Activated naive CD8-positive, alpha-beta T cell treated with anti-CD3 and anti-CD28 coated beads, Interleukin-2, amount 50 U/mL, for 24 hours (primary cell): ENCODE data around the gene MAP1LC3C.
"Not testable (repeated sequence)": the region's sequence is repeated elsewhere in the genome, so short reads cannot be mapped to it uniquely, and the experiment has no call there.

Experiments used
- ATAC-seq: fragments of 150-1000 bp; cut with Tn5 transposase; one replicate; pipeline ENCODE4 v1.10.0; 2021
- DNase-seq: peaks from one replicate; pipeline ENCODE4 v3.0.0; 2021
- H3K27ac Mint-ChIP-seq: one replicate; pipeline ENCODE4 v1.8.0; 2021; ENCODE audit warnings: mild to moderate bottlenecking, mixed read lengths
- H3K27me3 Mint-ChIP-seq: one replicate; pipeline ENCODE4 v1.8.0; 2021; ENCODE audit warnings: mixed read lengths
- H3K36me3 Mint-ChIP-seq: one replicate; pipeline ENCODE4 v1.8.0; 2021; ENCODE audit warnings: low read depth, mixed read lengths
- H3K4me1 Mint-ChIP-seq: one replicate; pipeline ENCODE4 v1.8.0; 2021; ENCODE audit warnings: mixed read lengths
- H3K4me3 Mint-ChIP-seq: one replicate; pipeline ENCODE4 v1.8.0; 2021; ENCODE audit warnings: mild to moderate bottlenecking, moderate library complexity, mixed read lengths
- H3K9me3 Mint-ChIP-seq: one replicate; pipeline ENCODE4 v1.8.0; 2021; ENCODE audit warnings: mixed read lengths

MAP1LC3C gene

DNA sequence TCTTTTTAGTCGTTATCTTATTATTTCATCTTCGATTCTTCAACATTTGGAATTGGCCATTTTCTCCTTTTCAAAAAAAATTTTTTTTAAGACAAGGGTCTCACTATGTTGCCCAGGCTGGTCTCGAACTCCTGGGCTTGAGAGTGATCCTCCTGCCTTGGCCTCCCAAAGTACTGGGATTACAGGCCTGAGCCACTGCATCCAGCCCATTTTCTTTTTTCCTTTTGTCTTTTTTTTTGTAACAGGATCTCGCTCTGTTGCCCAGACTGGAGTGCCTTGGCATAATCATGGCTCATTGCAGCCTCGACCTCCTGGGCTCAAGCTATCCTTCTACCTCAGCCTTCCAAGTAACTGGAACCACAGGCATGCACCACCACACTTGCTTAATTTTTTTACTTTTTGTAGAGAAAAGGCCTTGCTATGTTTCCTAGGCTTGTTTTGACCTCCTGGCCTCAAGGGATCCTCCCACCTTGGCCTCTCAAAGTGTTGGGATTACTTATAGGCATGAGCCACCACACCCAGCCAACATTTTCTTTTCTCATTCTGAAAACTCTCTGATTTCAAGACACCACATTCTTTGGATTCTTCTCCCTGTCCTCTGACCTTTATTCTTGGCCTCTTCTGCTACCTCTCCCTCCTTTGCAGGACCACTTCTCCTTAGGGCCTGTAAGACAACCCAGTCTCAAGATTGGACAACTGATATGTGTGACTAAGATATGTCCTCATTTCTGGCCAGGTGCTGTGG is 6.0 kb upstream of the MAP1LC3C start:
- peaks cover 5% of the 10 kb centered on the region for H3K27me3 Mint-ChIP-seq
- no peak overlapping the region for H3K4me3 Mint-ChIP-seq
- no peaks in the 10 kb centered on the region for H3K9me3 Mint-ChIP-seq
- no peak for DNase-seq
- ATAC-seq = no peak
- H3K36me3 Mint-ChIP-seq = no peaks in the 10 kb centered on the region
- no peak overlapping the region for H3K27ac Mint-ChIP-seq
- H3K4me1 Mint-ChIP-seq = no peaks in the 10 kb centered on the region

DNA sequence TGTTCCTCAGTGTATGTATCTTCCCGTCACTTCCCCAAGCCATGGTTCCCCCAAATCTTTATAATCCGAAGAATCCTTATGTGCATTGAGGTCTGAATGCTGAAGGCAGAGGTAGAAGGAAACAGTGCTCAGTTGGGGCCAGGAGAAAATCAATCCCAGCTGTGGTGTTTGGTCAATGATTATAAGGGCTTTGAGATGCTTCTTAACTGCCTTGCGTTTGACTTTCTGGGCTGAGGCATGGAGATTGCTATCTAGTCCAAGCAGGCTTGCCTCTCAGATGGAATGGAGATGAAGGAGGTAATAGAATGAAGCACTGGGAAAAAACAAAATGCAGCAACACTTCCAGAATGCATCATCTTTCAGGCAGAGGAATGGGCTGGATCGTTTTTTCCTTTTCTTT is 3.6 kb upstream of the MAP1LC3C start:
- no peak overlapping the region for H3K27ac Mint-ChIP-seq
- H3K9me3 Mint-ChIP-seq = no peaks in the 10 kb centered on the region
- H3K4me3 Mint-ChIP-seq = no peak overlapping the region
- H3K4me1 Mint-ChIP-seq = peaks cover 4% of the 10 kb centered on the region
- H3K27me3 Mint-ChIP-seq = peaks cover 2% of the 10 kb centered on the region
- DNase-seq (no peak), ATAC-seq (no peak)
- H3K36me3 Mint-ChIP-seq = no peaks in the 10 kb centered on the region

DNA sequence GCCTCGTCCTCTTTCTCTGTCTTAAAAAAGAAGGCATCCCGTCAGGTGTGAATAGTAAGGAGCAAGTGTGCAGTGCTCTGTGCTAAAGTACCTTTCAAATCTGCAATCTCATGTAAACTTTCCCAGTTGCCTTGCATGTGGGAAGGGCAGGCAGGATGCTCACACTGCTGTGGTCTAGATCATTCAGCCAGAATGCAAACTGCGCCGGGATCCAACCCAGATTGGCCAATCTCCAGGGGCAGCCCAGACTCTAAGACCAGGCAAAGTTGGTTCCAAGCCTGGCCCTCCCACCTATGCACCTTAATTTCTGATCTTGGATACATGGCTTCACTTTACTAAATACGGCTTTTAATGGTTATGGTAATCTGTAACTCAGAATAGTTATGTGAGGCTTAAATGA is 3.2 kb upstream of the MAP1LC3C start:
- ATAC-seq (no peak), DNase-seq (no peak)
- Mint-ChIP-seq H3K27me3 (peaks cover 2% of the 10 kb centered on the region), H3K27ac (no peak overlapping the region), H3K4me1 (peaks cover 4% of the 10 kb centered on the region), H3K36me3 (no peaks in the 10 kb centered on the region), H3K4me3 (no peak overlapping the region), H3K9me3 (no peaks in the 10 kb centered on the region)

DNA sequence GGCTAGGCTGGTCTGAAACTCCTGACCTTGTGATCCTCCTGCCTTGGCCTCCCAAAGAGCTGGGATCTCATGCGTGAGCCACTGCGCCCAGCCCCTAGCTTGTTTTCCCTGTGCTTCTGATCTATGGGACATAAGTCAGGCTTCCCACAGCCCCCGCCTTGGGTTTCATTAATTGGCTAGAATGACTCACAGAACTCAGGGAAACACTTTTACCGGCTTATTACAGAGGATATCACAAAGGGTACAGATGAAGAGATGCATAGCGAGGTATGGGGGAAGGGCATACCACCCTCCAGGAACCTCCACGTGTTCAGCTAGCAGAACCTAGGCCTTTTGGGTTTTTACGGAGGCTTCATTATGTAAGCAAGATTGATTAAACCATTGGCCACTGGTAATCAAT is 1.5 kb upstream of the MAP1LC3C start:
- Mint-ChIP-seq H3K9me3 (no peaks in the 10 kb centered on the region), H3K4me3 (no peak overlapping the region), H3K4me1 (peaks cover 4% of the 10 kb centered on the region), H3K36me3 (no peaks in the 10 kb centered on the region), H3K27me3 (peaks cover 5% of the 10 kb centered on the region), H3K27ac (no peak overlapping the region)
- DNase-seq (no peak), ATAC-seq (no peak)

DNA sequence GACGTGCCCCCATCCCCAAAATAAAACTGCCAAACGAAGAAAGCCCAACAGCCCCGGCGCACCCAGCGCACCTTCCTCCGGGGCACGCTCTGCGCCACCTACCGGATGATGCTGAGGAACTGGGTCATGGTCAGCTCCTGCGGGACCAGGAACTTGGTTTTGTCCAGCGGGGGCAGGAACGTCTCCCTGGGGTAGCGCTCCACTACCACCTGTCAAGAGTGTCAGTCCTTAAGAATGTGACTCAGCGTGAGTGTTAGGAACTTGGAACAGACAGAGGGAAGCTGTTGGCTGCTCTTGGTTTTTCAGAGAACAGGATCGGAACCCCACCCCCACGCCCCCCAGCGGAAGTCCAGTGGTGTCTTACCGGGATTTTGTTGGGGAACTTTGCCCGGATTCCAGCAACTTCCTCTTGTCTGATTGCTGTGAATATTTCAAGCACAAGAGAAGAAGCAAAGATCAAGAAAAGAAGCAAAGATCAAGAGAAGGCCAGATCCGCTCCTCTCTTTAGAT is 431 bp downstream of the MAP1LC3C start:
- ATAC-seq (peak; percentile 82), DNase-seq (peak; percentile 59)
- Mint-ChIP-seq H3K4me3 (peak overlapping the region; percentile 56), H3K27ac (no peak overlapping the region), H3K27me3 (peaks cover 8% of the 10 kb centered on the region), H3K4me1 (peaks cover 4% of the 10 kb centered on the region), H3K9me3 (no peaks in the 10 kb centered on the region), H3K36me3 (no peaks in the 10 kb centered on the region)

DNA sequence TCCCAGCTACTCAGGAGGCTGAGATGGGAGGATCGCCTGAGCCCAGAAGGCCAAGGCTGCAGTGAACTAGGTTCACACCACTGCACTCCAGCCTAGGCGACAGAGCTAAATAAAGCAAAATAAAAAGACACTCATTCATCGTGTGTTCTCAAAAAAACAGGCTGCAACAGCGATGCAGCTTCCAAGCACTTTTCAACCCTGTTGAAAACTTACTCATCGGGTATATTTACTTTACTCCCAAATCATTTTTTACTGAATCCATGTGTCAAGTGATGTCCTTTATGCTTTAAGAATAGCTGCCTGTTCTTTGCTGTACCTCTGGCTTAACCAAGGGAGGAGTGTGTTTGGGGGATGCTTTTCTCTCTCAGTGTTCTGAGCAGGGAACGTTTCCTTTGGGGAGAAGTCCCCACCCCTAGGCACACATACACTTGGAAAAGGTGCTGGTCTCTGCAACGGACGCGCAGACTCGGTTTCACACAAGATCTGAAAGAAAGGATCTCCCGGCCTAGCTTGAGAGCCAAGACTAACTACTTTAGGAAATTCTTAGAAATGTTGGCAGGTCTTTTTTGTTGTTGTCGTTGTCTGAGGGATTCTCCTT is 1.4 kb downstream of the MAP1LC3C start:
- ATAC-seq (no peak), DNase-seq (no peak)
- H3K27me3 Mint-ChIP-seq = peaks cover 10% of the 10 kb centered on the region
- H3K4me1 Mint-ChIP-seq = peaks cover 4% of the 10 kb centered on the region
- H3K9me3 Mint-ChIP-seq = no peaks in the 10 kb centered on the region
- no peak overlapping the region for H3K4me3 Mint-ChIP-seq
- no peak overlapping the region for H3K27ac Mint-ChIP-seq
- H3K36me3 Mint-ChIP-seq = no peaks in the 10 kb centered on the region

DNA sequence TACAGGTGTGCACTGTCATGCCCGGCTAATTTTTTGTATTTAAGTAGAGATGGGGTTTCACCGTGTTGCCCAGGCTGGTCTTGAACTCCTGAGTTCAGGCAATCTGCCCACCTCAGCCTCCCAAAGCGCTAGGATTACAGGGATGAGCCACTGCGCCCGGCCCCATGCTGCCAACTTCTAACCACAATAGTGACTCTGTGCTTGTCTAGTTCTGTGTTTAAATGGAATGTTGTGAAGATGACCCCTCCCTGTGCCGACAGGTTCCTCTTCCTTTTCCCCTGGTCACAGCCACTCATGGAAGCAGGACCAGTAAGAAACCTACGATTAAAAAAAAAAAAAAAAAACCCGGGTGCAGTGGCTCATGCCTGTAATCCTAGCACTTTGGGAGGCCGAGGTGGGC is 4.7 kb downstream of the MAP1LC3C start:
- peaks cover 13% of the 10 kb centered on the region for H3K27me3 Mint-ChIP-seq
- no peak overlapping the region for H3K4me3 Mint-ChIP-seq
- no peaks in the 10 kb centered on the region for H3K9me3 Mint-ChIP-seq
- H3K27ac Mint-ChIP-seq = no peak overlapping the region
- ATAC-seq (no peak), DNase-seq (no peak)
- H3K36me3 Mint-ChIP-seq = no peaks in the 10 kb centered on the region
- H3K4me1 Mint-ChIP-seq = peaks cover 4% of the 10 kb centered on the region

DNA sequence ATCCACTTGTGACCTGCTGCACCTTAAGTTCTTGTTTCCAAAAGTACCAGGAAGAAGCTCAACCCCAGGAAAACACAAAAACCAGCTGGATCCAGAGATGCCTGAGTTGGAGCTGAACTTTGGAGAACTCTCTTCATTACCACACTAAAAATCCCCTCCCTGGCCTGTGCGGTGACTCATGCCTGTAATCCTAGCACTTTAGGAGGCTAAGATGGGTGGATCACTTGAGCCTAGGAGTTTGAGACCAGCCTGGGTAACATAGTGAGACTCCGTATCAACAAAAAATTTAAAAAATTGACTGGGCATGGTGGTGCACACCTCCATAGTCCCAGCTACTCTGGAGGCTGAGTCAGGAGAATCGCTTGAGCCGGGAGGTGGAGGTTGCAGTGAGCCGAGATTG is 6.2 kb downstream of the MAP1LC3C start:
- no peaks in the 10 kb centered on the region for H3K9me3 Mint-ChIP-seq
- H3K4me1 Mint-ChIP-seq = no peaks in the 10 kb centered on the region
- H3K27ac Mint-ChIP-seq = no peak overlapping the region
- H3K4me3 Mint-ChIP-seq = no peak overlapping the region
- no peaks in the 10 kb centered on the region for H3K36me3 Mint-ChIP-seq
- ATAC-seq (no peak), DNase-seq (no peak)
- H3K27me3 Mint-ChIP-seq = peaks cover 13% of the 10 kb centered on the region

DNA sequence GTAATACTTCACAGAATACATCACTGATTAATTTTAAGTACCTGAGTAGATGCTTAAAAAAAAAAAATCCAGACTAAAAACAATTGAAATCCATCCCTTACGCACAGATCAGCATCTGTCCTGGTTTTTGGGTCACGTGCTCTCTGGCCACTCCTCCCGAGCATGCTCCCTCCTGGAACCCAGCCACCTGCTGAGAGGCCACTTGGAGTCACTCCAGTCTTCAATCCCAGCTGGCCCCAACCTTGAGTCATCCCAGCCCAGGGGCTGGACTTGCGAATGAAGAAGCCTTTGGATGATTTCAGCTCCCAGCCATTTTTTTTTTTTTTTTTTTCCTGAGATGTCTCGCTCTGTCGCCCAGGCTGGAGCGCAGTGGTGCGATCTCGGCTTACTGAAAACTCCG is 8.9 kb downstream of the MAP1LC3C start:
- Mint-ChIP-seq H3K4me3 (no peak overlapping the region), H3K36me3 (no peaks in the 10 kb centered on the region)
- no peak for DNase-seq

DNA sequence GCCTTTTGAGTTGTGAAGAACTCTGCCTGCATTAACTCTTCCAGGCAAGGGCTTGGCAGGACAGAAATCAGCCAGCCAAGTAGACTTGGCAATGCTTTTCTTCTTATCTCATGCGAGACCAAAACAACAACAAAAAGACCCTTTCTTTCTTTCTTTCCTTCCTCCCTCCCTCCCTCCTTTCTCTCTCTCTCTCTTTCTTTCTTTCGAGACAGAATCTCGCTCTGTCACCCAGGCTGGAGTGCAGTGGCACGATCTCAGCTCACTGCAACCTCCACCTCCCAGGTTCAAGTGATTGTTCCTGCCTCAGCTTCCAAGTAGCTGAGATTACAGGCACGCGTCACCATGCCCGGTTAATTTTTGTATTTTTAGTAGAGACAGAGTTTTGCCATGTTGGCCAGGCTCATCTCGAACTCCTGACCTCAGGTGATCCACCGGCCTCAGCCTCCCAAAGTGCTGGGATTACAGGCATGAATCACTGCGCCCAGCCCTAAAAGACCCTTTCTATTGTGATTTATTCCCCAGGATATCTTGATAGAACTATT is 10.4 kb downstream of the MAP1LC3C start:
- H3K4me1 Mint-ChIP-seq, DNase-seq, H3K36me3 Mint-ChIP-seq, ATAC-seq, H3K27me3 Mint-ChIP-seq, H3K4me3 Mint-ChIP-seq, H3K9me3 Mint-ChIP-seq, H3K27ac Mint-ChIP-seq: not testable (repeated sequence)

More for the DNA sequence above, 8.9 kb downstream of the MAP1LC3C start:
- ATAC-seq = no peak
- H3K27ac Mint-ChIP-seq = no peak overlapping the region
- H3K27me3 Mint-ChIP-seq = peaks cover 7% of the 10 kb centered on the region
- H3K4me1 Mint-ChIP-seq = no peaks in the 10 kb centered on the region
- no peaks in the 10 kb centered on the region for H3K9me3 Mint-ChIP-seq

DNA sequence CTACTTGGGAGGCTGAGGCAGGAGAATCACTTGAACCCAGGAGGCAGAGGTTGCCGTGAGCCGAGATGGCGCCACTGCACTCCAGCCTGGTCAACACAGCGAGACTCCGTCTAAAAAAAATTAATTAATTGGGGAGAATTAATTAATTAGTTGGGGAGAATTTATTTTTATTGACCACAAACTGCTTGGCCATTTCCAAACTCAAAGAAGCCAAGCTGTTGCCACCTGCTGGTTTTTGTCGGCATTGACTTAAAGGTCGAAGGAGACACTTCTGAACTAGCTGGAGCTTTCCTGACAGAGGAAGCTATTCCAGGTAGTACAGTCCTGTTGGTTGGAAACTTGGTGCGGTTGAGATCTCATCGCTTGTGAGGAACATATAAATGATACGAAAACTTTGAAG is 13.1 kb downstream of the MAP1LC3C start:
- no peak overlapping the region for H3K27ac Mint-ChIP-seq
- H3K4me1 Mint-ChIP-seq = no peaks in the 10 kb centered on the region
- no peak for ATAC-seq
- no peaks in the 10 kb centered on the region for H3K36me3 Mint-ChIP-seq
- DNase-seq = no peak
- H3K4me3 Mint-ChIP-seq = no peak overlapping the region
- no peaks in the 10 kb centered on the region for H3K9me3 Mint-ChIP-seq
- H3K27me3 Mint-ChIP-seq = peaks cover 6% of the 10 kb centered on the region

DNA sequence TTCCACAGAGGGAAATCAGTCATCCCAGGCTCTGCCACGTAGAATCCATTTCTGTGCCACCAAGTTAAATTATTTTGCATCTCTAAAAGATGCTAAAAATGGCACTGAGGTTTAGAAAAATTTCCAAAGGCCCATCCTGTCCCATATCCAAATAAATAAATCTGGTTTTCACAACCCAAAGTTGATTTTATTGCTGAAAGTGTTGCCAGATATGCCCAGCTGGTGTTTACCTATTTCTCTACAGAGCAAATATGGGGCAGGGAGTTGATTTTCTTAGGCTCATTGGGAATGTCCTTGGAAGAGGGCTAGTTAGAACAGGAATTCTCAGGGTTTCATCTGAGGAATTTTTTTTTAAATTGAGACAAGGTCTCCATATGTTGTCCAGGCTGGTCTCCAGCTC is 19.0 kb downstream of the MAP1LC3C start:
- Mint-ChIP-seq H3K9me3 (no peaks in the 10 kb centered on the region), H3K27me3 (no peaks in the 10 kb centered on the region), H3K36me3 (no peaks in the 10 kb centered on the region), H3K4me1 (no peaks in the 10 kb centered on the region), H3K27ac (no peak overlapping the region), H3K4me3 (no peak overlapping the region)
- DNase-seq = no peak
- no peak for ATAC-seq

DNA sequence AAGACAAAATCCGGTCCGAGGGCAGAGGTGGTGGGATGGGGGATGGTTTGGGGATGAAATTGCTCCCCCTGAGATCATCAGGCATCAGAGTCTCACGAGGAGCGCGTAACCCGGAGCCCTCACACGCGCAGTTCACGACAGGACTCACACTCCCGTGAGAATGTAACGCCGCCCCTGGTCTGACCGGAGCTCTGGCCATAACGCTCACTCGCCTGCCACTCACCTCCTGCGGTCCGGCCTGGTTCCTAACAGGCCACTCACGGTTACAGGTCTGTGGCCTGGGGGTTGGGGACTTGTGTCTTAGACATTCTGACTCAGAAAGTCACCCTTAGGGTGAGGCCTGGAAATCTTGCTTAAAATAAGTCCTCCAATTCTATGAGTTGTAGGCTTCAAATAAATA is 19.8 kb downstream of the MAP1LC3C start:
- H3K27me3 Mint-ChIP-seq = peaks cover 2% of the 10 kb centered on the region
- H3K4me1 Mint-ChIP-seq = no peaks in the 10 kb centered on the region
- H3K36me3 Mint-ChIP-seq = no peaks in the 10 kb centered on the region
- H3K4me3 Mint-ChIP-seq = no peak overlapping the region
- DNase-seq (no peak), ATAC-seq (no peak)
- no peaks in the 10 kb centered on the region for H3K9me3 Mint-ChIP-seq
- H3K27ac Mint-ChIP-seq = no peak overlapping the region

DNA sequence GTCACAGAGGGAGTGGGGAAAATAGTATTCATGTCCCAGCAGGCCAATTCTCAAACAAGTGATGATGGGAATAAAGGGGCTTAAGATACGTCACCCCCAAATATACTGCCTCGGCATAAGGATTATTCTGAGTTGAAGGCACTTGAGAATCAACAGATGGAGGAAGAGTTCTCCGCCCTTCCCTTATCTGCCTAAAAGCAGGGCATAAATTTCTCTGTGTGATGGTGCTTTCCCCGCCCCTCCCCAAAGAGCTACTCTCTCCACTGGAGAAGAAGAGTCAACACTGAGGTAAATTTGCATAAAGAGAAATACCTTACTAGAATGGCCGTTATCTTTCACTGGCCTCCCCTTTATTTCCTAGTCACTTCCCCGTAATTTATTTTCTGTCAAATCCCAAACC is 22.7 kb downstream of the MAP1LC3C start:
- H3K27ac Mint-ChIP-seq = no peak overlapping the region
- no peaks in the 10 kb centered on the region for H3K9me3 Mint-ChIP-seq
- H3K27me3 Mint-ChIP-seq = peaks cover 4% of the 10 kb centered on the region
- ATAC-seq = no peak
- no peaks in the 10 kb centered on the region for H3K36me3 Mint-ChIP-seq
- H3K4me1 Mint-ChIP-seq = no peaks in the 10 kb centered on the region
- DNase-seq = no peak
- H3K4me3 Mint-ChIP-seq = no peak overlapping the region

DNA sequence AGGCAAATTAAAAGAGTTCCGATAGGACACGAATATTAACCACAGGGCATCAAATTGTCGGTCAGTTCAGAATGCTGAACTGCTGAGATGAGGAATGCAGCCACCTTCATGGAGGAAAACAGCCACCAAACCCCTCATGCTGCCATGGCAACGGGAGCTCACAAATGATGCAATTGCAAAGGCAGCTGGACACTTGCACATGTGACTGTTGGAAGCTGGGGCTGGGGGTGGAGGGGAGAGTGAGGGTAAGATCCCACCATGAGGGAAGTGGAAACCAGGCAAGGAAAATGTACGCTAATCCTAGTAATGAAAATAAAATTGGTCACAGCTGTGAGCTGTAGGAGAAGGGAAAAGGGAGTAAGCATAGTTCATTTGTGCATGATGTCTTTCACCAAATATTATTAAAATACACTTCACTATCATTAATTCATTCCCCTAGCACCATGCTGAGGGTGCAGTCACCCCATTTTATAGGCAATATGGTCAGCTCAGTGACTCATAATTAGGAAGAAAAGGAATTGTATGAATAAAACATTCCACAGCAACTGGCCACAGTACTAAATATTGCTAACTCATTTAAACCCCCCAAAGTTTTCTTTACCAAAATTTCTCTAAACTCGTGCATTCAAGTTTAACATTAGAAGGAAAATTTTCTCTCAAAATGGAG is 26.1 kb downstream of the MAP1LC3C start:
- H3K36me3 Mint-ChIP-seq = no peaks in the 10 kb centered on the region
- no peaks in the 10 kb centered on the region for H3K9me3 Mint-ChIP-seq
- DNase-seq = no peak
- peaks cover 4% of the 10 kb centered on the region for H3K27me3 Mint-ChIP-seq
- ATAC-seq = no peak
- no peak overlapping the region for H3K4me3 Mint-ChIP-seq
- H3K4me1 Mint-ChIP-seq = no peaks in the 10 kb centered on the region
- no peak overlapping the region for H3K27ac Mint-ChIP-seq
